GM04503 (cell line): Measurements from ENCODE around the gene PTOV1.
A peak's percentile ranks its signal among the peaks of the same experiment; 100 is the strongest.

ENCODE experiments used
- DNase-seq: peaks from one replicate; pipeline ENCODE4 v3.0.0-alpha.2; 2012; ENCODE audit warnings: low read depth

PTOV1 gene

GRCh38 chr19:49875177-49875576 is 24.2 kb downstream of the PTOV1 start:
- no peak for DNase-seq

- no peak for DNase-seq
Observed at GRCh38 chr19:49875857-49876421, 25.0 kb downstream of the PTOV1 start.

GRCh38 chr19:49876422-49877019 is 25.6 kb downstream of the PTOV1 start:
- DNase-seq: peak; percentile 90

- DNase-seq: peak; percentile 99
Observed at GRCh38 chr19:49877020-49877878, 26.3 kb downstream of the PTOV1 start, which contains the start of the genes AKT1S1 and TBC1D17. AKT1S1 (minus strand) TSS chr19:49877355; CDS start chr19:49873295, 4,060 bp downstream. TBC1D17 (plus strand) TSS chr19:49877702; CDS start chr19:49877724, 22 bp downstream.

GRCh38 chr19:49877879-49878743 is 27.2 kb downstream of the PTOV1 start:
- peak; percentile 77 for DNase-seq

GRCh38 chr19:49878744-49879070 is 27.7 kb downstream of the PTOV1 start:
- no peak for DNase-seq

- no peak for DNase-seq
Observed at GRCh38 chr19:49879243-49879963, 28.4 kb downstream of the PTOV1 start.

GRCh38 chr19:49880162-49880869 is 29.4 kb downstream of the PTOV1 start:
- no peak for DNase-seq

GRCh38 chr19:49881186-49881585 is 30.2 kb downstream of the PTOV1 start:
- DNase-seq: no peak

GRCh38 chr19:49881672-49882394 is 30.9 kb downstream of the PTOV1 start:
- DNase-seq: no peak

GRCh38 chr19:49882643-49883042 is 31.7 kb downstream of the PTOV1 start:
- no peak for DNase-seq

- DNase-seq: no peak
Observed at GRCh38 chr19:49883094-49883493, 32.1 kb downstream of the PTOV1 start.

- no peak for DNase-seq
Observed at GRCh38 chr19:49884109-49884508, 33.1 kb downstream of the PTOV1 start.

GRCh38 chr19:49884760-49885159 is 33.8 kb downstream of the PTOV1 start:
- DNase-seq: no peak

- no peak for DNase-seq
Observed at GRCh38 chr19:49887037-49887664, 36.2 kb downstream of the PTOV1 start.

- no peak for DNase-seq
Observed at GRCh38 chr19:49887665-49888509, 36.9 kb downstream of the PTOV1 start.

GRCh38 chr19:49888510-49888824 is 37.5 kb downstream of the PTOV1 start:
- no peak for DNase-seq

GRCh38 chr19:49889038-49889686 is 38.2 kb downstream of the PTOV1 start:
- no peak for DNase-seq
